Measurements from ENCODE around the gene ZNF518B. TPM values are rescaled to one million over a fixed set of nuclear protein-coding genes. Genes with fewer than 3 reads are reported as not detected.

ZNF518B gene
- total RNA-seq, 1 experiment from 2014 or later, result 18.4 TPM

GRCh38 chr4:10461850-10462400, 4.7 kb upstream of the ZNF518B start (continued):
- TF ChIP-seq ATF6 (CRISPR knock-in tag; IDR thresholded peaks at IDR 0.05) (no peak), KAT7 (CRISPR knock-in tag; IDR thresholded peaks at IDR 0.05; ENCODE audit: borderline replicate concordance) (no peak), RELA (CRISPR knock-in tag; IDR thresholded peaks at IDR 0.05; ENCODE audit: borderline replicate concordance) (no peak), ZNF138 (CRISPR knock-in tag; conservative IDR thresholded peaks at IDR 0.05) (no peak), ZBTB43 (CRISPR knock-in tag; IDR thresholded peaks at IDR 0.05) (no peak), MYBL2 (CRISPR knock-in tag; IDR thresholded peaks at IDR 0.05) (no peak), TEAD4 (CRISPR knock-in tag; IDR thresholded peaks at IDR 0.05) (no peak)

- DNase-seq (ENCODE audit: low spot score), result peak; percentile 68
- peaks cover 16% of the 10 kb centered on the region for H3K4me1 Mint-ChIP-seq
- peak overlapping the region; percentile 89 for H3K4me3 Mint-ChIP-seq
- H3K27me3 Mint-ChIP-seq (ENCODE audit: low read depth), result peaks cover 84% of the 10 kb centered on the region
- ChIA-PET CTCF (interaction anchor here (0.7 to 2.2 kb wide), 45 partner anchors 8 to 1453 kb away, joined by 3 to 47 read pairs (median 5); no protein-coding TSS in a partner anchor), POLR2A (no interaction called here)
- ATAC-seq, result peak; percentile 81
- H3K27ac Mint-ChIP-seq, result no peak overlapping the region
- H3K36me3 Mint-ChIP-seq, result no peaks in the 10 kb centered on the region
- no peaks in the 10 kb centered on the region for H3K9me3 Mint-ChIP-seq
- TF ChIP-seq MYBL2 (CRISPR knock-in tag; IDR thresholded peaks at IDR 0.05) (0 out of 2 replicates have a peak, but pooled peaks have one; percentile 44), ETV6 (CRISPR knock-in tag; IDR thresholded peaks at IDR 0.05) (peak; percentile 35; the same call in 1 of the 2 replicates), ZNF121 (CRISPR knock-in tag; IDR thresholded peaks at IDR 0.05) (0 out of 2 replicates have a peak, but pooled peaks have one; percentile 2), ZNF512 (CRISPR knock-in tag; IDR thresholded peaks at IDR 0.05; ENCODE audit: borderline replicate concordance) (no peak), MAX (CRISPR knock-in tag; IDR thresholded peaks at IDR 0.05) (peak; percentile 65; the same call in 1 of the 2 replicates), MXD4 (CRISPR knock-in tag; IDR thresholded peaks at IDR 0.05; ENCODE audit: borderline replicate concordance) (no peak), PRRX2 (CRISPR knock-in tag; IDR thresholded peaks at IDR 0.05) (no peak), ARID4B (CRISPR knock-in tag; IDR thresholded peaks at IDR 0.05; ENCODE audit: borderline replicate concordance) (no peak), E2F5 (CRISPR knock-in tag; IDR thresholded peaks at IDR 0.05) (0 out of 2 replicates have a peak, but pooled peaks have one; percentile 70), ERG (CRISPR knock-in tag; IDR thresholded peaks at IDR 0.05) (no peak), FOXK1 (CRISPR knock-in tag; IDR thresholded peaks at IDR 0.05) (peak; percentile 63; the same call in 1 of the 2 replicates), GTF2I (CRISPR knock-in tag; conservative IDR thresholded peaks at IDR 0.05) (peak; percentile 87), ZMAT4 (CRISPR knock-in tag; IDR thresholded peaks at IDR 0.05) (no peak), CTCF (IDR thresholded peaks at IDR 0.05) (peak; percentile 98)
Observed at GRCh38 chr4:10461091-10461849, 4.0 kb upstream of the ZNF518B start.
